HL-60/S4 treated with phorbol 12-myristate 13-acetate at 8.2 ng/mL for 4 days and 3 days (cell line): ENCODE results near the gene PARP15.
"Not testable (repeated sequence)": the region's sequence is repeated elsewhere in the genome, so short reads cannot be mapped to it uniquely, and the experiment has no call there.

Experiments used
- in situ Hi-C: fragments of 300-500 bp; cut with MboI; formaldehyde crosslinking; loops from 2 replicates; pipeline ENCODE4 v1.15.0; 2022; ENCODE audit warnings: low sequenced_read_pairs

PARP15 gene

DNA sequence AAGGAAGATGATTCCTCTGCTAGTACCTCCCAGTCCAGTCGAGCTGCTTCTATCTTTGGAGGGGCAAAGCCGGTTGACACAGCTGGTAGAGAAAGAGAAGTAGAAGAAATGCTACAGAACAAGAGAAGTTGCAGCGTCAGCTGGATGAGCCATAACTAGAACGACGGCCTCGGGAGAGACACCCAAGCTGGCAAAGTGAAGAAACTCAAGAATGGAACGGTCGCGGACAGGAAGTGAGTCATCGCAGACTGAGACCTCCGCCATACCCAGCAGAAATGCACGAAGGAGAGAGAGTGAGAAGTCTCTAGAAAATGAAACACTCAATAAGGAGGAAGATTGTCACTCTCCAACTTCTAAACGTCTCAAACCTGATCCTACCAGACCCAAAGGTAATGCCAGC, 84.2 kb downstream of the PARP15 start:
- in situ Hi-C loops: no loop called here

DNA sequence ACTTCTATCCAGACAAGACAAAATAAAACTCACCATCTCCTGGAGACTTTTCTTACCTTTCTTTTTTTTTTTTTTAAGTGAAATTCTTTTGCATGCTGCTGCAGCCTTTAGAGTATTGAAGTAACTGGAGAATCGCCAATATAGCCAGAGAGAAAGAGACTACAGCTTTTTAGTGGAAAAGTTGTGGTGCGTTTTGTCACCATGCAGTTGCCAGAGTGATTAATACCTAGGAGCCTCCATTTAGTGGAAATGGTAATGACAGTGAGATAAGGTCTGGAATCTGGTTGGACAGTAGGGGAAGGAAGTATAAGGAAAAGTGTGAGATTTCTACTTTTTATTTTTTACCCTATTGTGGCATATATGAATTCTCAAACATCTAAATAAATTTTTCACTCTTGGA, 85.1 kb downstream of the PARP15 start:
- in situ Hi-C loops: no loop called here

GRCh38 chr3:122665226-122665786, 87.9 kb downstream of the PARP15 start:
- in situ Hi-C loops: no loop called here

DNA sequence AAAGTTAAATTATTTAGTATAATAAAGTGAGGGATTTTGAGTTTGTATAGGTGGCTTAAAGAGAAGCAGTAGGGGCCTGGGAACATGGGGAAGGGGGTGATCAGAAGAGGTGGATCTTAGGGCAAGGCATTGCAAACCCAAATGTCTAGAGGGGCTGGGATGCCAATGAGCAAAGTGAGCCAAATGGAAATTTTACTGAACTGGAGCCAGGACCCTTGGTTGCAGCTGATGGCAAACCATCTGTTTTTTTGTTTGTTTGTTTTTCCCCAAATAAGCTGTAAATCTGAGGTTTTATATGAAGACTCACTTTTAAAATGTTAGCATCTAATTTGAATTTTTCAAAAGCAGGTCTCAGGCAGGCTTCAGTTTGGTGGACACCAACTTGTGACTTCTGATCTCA, 88.4 kb downstream of the PARP15 start:
- in situ Hi-C loops: no loop called here

GRCh38 chr3:122668930-122669730, 91.7 kb downstream of the PARP15 start:
- in situ Hi-C loops: no loop called here

- in situ Hi-C loops: loop anchor here (10.0 kb wide), 1 partner anchor 107 kb away; the partner anchor contains the start of genes DTX3L and PARP9
Measured at GRCh38 chr3:122671553-122671952, 94.1 kb downstream of the PARP15 start.

- in situ Hi-C loops: loop anchor here (10.0 kb wide), 1 partner anchor 110 kb away; the partner anchor contains the start of genes DTX3L and PARP9
Measured at GRCh38 chr3:122674339-122674738, 96.9 kb downstream of the PARP15 start.

DNA sequence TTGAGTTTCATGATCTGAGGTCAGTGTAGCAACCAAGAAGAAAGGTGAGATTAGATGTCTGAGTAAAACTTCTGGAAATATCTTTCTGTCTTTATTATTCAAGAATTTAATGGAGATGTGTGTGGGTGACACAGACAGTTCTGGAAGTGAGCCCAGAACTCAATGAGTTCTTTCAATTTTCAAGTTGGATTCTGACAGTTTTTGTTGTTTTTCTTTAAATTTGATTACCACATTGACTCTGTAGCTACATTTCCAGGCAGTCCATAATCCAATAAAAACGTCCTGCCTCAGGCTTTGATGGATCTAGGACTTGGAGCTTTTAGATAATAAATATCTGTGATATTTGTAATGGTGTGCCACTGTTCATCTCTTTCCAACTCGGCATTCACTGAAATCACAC, 99.3 kb downstream of the PARP15 start:
- in situ Hi-C loops: loop anchor here (10.0 kb wide), 1 partner anchor 112 kb away; the partner anchor contains the start of genes DTX3L and PARP9

- in situ Hi-C loops: loop anchor here (10.0 kb wide), 1 partner anchor 112 kb away; the partner anchor contains the start of genes DTX3L and PARP9
Measured at GRCh38 chr3:122677216-122677615, 99.8 kb downstream of the PARP15 start.

- in situ Hi-C loops: loop anchor here (10.0 kb wide), 1 partner anchor 114 kb away; the partner anchor contains the start of genes DTX3L and PARP9
Measured at GRCh38 chr3:122678506-122678905, 101.1 kb downstream of the PARP15 start.

DNA sequence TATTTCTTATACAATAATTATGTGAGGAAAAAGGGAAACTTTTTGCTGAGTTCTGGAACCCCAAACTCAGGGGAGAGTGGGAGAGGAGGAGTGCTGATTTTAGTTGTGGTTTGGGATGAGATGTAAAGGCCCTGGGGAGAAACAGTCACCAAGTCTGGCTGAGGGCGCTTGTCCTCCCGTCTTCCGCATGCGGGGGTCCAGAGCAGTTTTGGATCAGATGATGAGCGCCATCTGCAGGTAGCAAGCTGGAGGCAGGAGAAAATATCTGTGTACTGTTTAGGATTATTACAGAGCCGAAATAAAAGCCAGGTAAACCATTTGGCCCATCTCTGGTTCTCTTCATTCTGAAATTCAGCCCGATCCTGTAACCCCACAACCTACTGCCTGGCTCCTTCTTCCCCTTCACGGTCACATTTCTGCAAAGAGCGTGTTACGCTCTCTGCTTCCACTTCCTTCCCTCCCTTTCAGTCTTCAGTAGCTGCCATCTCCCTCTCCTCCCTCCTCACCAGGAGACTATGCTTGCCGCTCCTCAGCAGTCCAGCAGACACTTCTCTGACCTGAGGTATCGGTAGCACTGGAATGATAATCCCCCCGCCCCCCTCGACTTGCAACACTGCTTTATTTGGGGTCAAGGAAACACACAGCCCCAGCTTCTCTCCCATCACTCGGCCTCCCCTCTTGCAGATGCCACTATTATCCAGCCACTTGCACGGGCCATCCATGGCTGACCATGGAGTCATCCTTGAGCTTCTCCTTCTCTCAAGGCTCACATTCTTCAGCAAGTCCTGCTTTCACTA, 101.8 kb downstream of the PARP15 start:
- in situ Hi-C loops: loop anchor here (10.0 kb wide), 1 partner anchor 114 kb away; the partner anchor contains the start of genes DTX3L and PARP9

DNA sequence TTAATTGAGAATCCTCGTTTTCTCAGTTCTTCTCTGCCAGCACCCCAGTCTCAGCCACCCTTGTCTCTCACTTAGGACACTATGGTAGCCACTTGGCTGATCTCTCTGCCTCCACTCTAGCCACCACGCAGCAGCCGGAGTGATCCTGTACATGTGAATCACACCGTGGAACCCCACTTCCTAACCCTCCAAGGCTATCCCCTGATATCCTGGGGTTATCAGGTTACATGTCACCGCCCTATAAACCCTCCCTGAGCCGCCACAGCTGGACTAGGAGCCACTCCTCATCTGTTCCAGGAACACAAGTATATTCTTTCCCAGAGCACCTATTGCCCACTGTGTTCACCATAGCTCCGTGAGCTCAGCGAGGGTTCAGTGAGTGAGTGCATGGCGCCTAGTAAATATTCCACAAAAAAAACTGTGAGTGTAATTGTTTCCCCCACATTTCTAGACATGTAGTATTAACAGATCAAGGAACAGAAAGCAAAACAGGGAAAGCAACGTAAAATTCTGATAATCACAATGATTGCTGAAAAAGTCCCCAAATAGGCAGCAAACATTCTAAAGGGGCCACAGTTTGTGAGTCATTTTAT, 102.5 kb downstream of the PARP15 start:
- in situ Hi-C loops: loop anchor here (10.0 kb wide), 1 partner anchor 115 kb away; the partner anchor contains the start of genes DTX3L and PARP9

DNA sequence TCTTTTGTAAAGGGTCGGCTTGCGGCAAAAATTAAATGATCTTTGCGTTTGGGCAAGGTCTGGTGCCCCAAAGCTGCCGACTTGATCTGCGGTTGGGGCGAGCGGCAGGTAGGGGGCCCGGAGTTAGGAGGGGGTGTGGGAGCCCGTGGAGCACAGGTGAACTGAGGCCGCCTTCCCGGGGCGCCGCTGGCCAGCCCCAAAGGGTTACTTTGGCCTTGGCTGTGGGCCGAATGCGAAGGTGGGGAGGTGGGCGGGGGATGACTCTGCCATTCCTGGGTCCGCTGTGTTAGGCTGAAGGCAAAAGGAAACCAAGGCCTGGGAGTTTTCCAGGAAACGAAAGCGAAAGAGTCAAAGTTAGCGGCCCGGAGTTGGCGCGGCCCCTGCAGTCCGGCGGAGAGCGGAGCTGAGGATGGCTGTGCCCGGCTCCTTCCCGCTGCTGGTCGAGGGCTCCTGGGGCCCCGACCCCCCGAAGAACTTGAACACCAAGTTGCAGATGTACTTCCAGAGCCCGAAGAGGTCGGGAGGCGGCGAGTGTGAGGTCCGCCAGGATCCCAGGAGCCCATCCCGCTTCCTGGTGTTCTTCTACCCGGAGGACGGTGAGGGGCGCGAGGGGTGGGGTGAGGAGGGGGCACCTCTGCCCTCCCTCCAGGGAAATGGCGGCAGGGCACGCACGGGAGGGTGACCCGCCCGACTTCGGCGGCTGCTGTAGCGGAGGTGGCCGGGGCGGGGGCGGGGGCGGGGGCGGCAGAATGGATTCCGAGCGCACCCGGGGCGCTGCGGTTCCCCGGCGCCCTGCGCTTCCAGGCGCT, 103.2 kb downstream of the PARP15 start, which contains the start of gene PARP14:
Gene PARP14, plus strand, starts transcription at position 365 of the 809 bp plus-strand sequence. Its CDS starts 45 bp downstream, at position 410.
- in situ Hi-C loops: no loop called here

GRCh38 chr3:122681284-122681973, 104.0 kb downstream of the PARP15 start:
- in situ Hi-C loops: no loop called here

- in situ Hi-C loops: no loop called here
Measured at GRCh38 chr3:122681974-122682409, 104.5 kb downstream of the PARP15 start.

- in situ Hi-C loops: not testable (repeated sequence)
Measured at GRCh38 chr3:122682778-122683411, 105.4 kb downstream of the PARP15 start.

GRCh38 chr3:122687298-122687697, 109.8 kb downstream of the PARP15 start:
- in situ Hi-C loops: no loop called here
